Fibroblast of lung (primary cell): ENCODE measurements around the gene BAZ2B. TPM values are rescaled to one million over a fixed set of nuclear protein-coding genes. Genes with fewer than 3 reads are reported as not detected.

Experiments
- DNase-seq, 2 donors: peaks; one replicate each; pipeline versions ENCODE4 v3.0.0 to v3.0.0-alpha.2; 2010; ENCODE audit warnings: low read depth in 2 of 2
- H2AFZ ChIP-seq: 2 replicates; pipeline ENCODE4 v1.5.1; 2012; ENCODE audit warnings: low read length, control low read depth, inconsistent platforms
- H3K27ac ChIP-seq: 2 replicates; pipeline ENCODE4 v1.5.1; 2011; ENCODE audit warnings: low read length, control low read depth; ENCODE audit not compliant: insufficient read depth
- H3K27me3 ChIP-seq: 2 replicates; pipeline ENCODE4 v1.5.1; 2011; ENCODE audit warnings: mild to moderate bottlenecking, low read length; ENCODE audit not compliant: control insufficient read depth, insufficient read depth
- H3K36me3 ChIP-seq: 2 replicates; pipeline ENCODE4 v1.5.1; 2011; ENCODE audit warnings: low read length; ENCODE audit not compliant: control insufficient read depth, insufficient read depth
- H3K4me1 ChIP-seq: 2 replicates; pipeline ENCODE4 v1.5.1; 2011; ENCODE audit warnings: low read length; ENCODE audit not compliant: control insufficient read depth, insufficient read depth; ENCODE audit errors: extremely low read depth
- H3K4me2 ChIP-seq: 2 replicates; pipeline ENCODE4 v1.5.1; 2011; ENCODE audit warnings: low read length, control low read depth; ENCODE audit not compliant: insufficient read depth; ENCODE audit errors: extremely low read depth
- H3K4me3 ChIP-seq, 4 experiments: fragments of 200-600 bp in 1 of 4; sonication (generic) in 1 of 4; replicated peaks in 1 of 4; 2 replicates each; pipeline ENCODE4 v1.5.1; 2011 to 2016; ENCODE audit warnings: low read length in 4 of 4, low read depth in 3 of 4, mild to moderate bottlenecking in 3 of 4, control low read depth in 2 of 4, inconsistent platforms in 1 of 4, mixed read lengths in 1 of 4; ENCODE audit not compliant: insufficient read depth in 1 of 4; ENCODE audit errors: control extremely low read depth in 1 of 4
- H3K79me2 ChIP-seq: 2 replicates; pipeline ENCODE4 v1.5.1; 2012; ENCODE audit warnings: mild to moderate bottlenecking, low read length, inconsistent platforms; ENCODE audit not compliant: control insufficient read depth, insufficient read depth
- H3K9ac ChIP-seq: 2 replicates; pipeline ENCODE4 v1.5.1; 2011; ENCODE audit warnings: mild to moderate bottlenecking, low read length, control low read depth; ENCODE audit not compliant: insufficient read depth
- H3K9me3 ChIP-seq: 2 replicates; pipeline ENCODE4 v1.5.1; 2012; ENCODE audit warnings: low read depth, low read length; ENCODE audit not compliant: control insufficient read depth, insufficient read depth
- H4K20me1 ChIP-seq: 2 replicates; pipeline ENCODE4 v1.5.1; 2011; ENCODE audit warnings: low read length; ENCODE audit not compliant: control insufficient read depth, insufficient read depth; ENCODE audit errors: extremely low read depth
- CTCF ChIP-seq, 2 donors: IDR thresholded peaks in 1 of 2; conservative IDR thresholded peaks in 1 of 2; 1 replicate in 1 of 2; 2 replicates in 1 of 2; pipeline ENCODE4 v1.5.1; 2011 to 2012; ENCODE audit warnings: low read length in 2 of 2, control low read depth in 1 of 2, inconsistent platforms in 1 of 2, low read depth in 1 of 2, mild to moderate bottlenecking in 1 of 2
- EZH2 ChIP-seq: IDR thresholded peaks from 2 replicates; pipeline ENCODE4 v1.5.1; 2012; ENCODE audit warnings: low read length, control low read depth, mild to moderate bottlenecking; ENCODE audit errors: missing control alignments
- polyA plus RNA-seq, 2 donors: library from polyadenylated mRNA; depleted of rRNA in 1 of 2; stranded (reverse) in 1 of 2; unstranded in 1 of 2; fragments of >200 nt; gene quantifications; 2 replicates each; pipeline ENCODE4 v1.2.1, GENCODE V29; 2011 to 2012; ENCODE audit warnings: missing spikeins in 1 of 2
- total RNA-seq: library from RNA; depleted of rRNA; stranded (reverse); fragments of >200 nt; gene quantifications from 2 replicates; pipeline ENCODE4 v1.2.1, GENCODE V29; 2014

BAZ2B gene
- total and polyA plus RNA-seq, 2 donors (not counting 1 experiment from before 2014, with no cell fraction given) = 28.0 to 61.8 TPM

- H3K9ac ChIP-seq = no peak overlapping the region
- H3K27me3 ChIP-seq = no peaks in the 10 kb centered on the region
- no peaks in the 10 kb centered on the region for H4K20me1 ChIP-seq
- no peak overlapping the region for H3K4me2 ChIP-seq
- H3K27ac ChIP-seq = no peak overlapping the region
- no peaks in the 10 kb centered on the region for H3K4me1 ChIP-seq
- no peaks in the 10 kb centered on the region for H3K79me2 ChIP-seq
- no peak overlapping the region for H2AFZ ChIP-seq
- no peak overlapping the region for H3K4me3 ChIP-seq
- H3K9me3 ChIP-seq = no peaks in the 10 kb centered on the region
- no peak for TF ChIP-seq CTCF (conservative IDR thresholded peaks at IDR 0.05 in 1 of 2, IDR thresholded peaks at IDR 0.05 in 1 of 2; ENCODE audit: low read depth in 1 of 2, low read length in 2 of 2)
- TF ChIP-seq EZH2 = no peak
- peaks cover 2% of the 10 kb centered on the region for H3K36me3 ChIP-seq
- no peak for DNase-seq
Observed at GRCh38 chr2:159442159-159442852, 174.0 kb downstream of the BAZ2B start.

- H2AFZ ChIP-seq = no peak overlapping the region
- H3K4me2 ChIP-seq = no peak overlapping the region
- H3K27ac ChIP-seq = no peak overlapping the region
- DNase-seq = no peak
- H4K20me1 ChIP-seq = no peaks in the 10 kb centered on the region
- no peaks in the 10 kb centered on the region for H3K4me1 ChIP-seq
- no peak overlapping the region for H3K9ac ChIP-seq
- no peaks in the 10 kb centered on the region for H3K27me3 ChIP-seq
- no peaks in the 10 kb centered on the region for H3K9me3 ChIP-seq
- no peaks in the 10 kb centered on the region for H3K79me2 ChIP-seq
- no peak overlapping the region for H3K4me3 ChIP-seq
- H3K36me3 ChIP-seq = peaks cover 2% of the 10 kb centered on the region
- TF ChIP-seq EZH2 = no peak
- no peak for TF ChIP-seq CTCF (conservative IDR thresholded peaks at IDR 0.05 in 1 of 2, IDR thresholded peaks at IDR 0.05 in 1 of 2; ENCODE audit: low read depth in 1 of 2, low read length in 2 of 2)
Observed at GRCh38 chr2:159441182-159441581, 175.2 kb downstream of the BAZ2B start.

GRCh38 chr2:159439421-159439820, 176.9 kb downstream of the BAZ2B start:
- no peak overlapping the region for H2AFZ ChIP-seq
- no peak for DNase-seq
- no peak overlapping the region for H3K9ac ChIP-seq
- no peak overlapping the region for H3K27ac ChIP-seq
- no peaks in the 10 kb centered on the region for H3K79me2 ChIP-seq
- peaks cover 2% of the 10 kb centered on the region for H3K36me3 ChIP-seq
- no peaks in the 10 kb centered on the region for H3K4me1 ChIP-seq
- H3K27me3 ChIP-seq = no peaks in the 10 kb centered on the region
- no peaks in the 10 kb centered on the region for H4K20me1 ChIP-seq
- H3K9me3 ChIP-seq = no peaks in the 10 kb centered on the region
- TF ChIP-seq CTCF (conservative IDR thresholded peaks at IDR 0.05 in 1 of 2, IDR thresholded peaks at IDR 0.05 in 1 of 2; ENCODE audit: low read depth in 1 of 2, low read length in 2 of 2) (no peak), EZH2 (no peak)
- H3K4me2 ChIP-seq = no peak overlapping the region
- H3K4me3 ChIP-seq = no peak overlapping the region
